ENCODE measurements around the gene NHLRC2.

- TF ChIP-seq, protein P1, sequence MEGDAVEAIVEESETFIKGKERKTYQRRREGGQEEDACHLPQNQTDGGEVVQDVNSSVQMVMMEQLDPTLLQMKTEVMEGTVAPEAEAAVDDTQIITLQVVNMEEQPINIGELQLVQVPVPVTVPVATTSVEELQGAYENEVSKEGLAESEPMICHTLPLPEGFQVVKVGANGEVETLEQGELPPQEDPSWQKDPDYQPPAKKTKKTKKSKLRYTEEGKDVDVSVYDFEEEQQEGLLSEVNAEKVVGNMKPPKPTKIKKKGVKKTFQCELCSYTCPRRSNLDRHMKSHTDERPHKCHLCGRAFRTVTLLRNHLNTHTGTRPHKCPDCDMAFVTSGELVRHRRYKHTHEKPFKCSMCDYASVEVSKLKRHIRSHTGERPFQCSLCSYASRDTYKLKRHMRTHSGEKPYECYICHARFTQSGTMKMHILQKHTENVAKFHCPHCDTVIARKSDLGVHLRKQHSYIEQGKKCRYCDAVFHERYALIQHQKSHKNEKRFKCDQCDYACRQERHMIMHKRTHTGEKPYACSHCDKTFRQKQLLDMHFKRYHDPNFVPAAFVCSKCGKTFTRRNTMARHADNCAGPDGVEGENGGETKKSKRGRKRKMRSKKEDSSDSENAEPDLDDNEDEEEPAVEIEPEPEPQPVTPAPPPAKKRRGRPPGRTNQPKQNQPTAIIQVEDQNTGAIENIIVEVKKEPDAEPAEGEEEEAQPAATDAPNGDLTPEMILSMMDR (conservative IDR thresholded peaks at IDR 0.05; ENCODE audit: low read depth in 2 of 2), result no peak
- no peak for TF ChIP-seq REST (IDR thresholded peaks at IDR 0.05; ENCODE audit: unreplicated experiment)
- no peak for TF ChIP-seq EZH2 (IDR thresholded peaks at IDR 0.05; ENCODE audit: low read depth, unreplicated experiment)
- TF ChIP-seq POLR2AphosphoS5 (IDR thresholded peaks at IDR 0.05; ENCODE audit: low read depth), result no peak
- no peak for TF ChIP-seq EZH2phosphoT487 (IDR thresholded peaks at IDR 0.05; ENCODE audit: unreplicated experiment)
- TF ChIP-seq ZNF331 (CRISPR knock-in tag; IDR thresholded peaks at IDR 0.05; ENCODE audit: low read depth), result no peak
These were observed 93.6 kb downstream of the NHLRC2 start for GRCh38 chr10:113948048-113948447.

All from GM23338 (cell line).